ENCODE measurements around the gene GALNT2. TPM values are rescaled to one million over a fixed set of nuclear protein-coding genes. Genes with fewer than 3 reads are reported as not detected.

GALNT2 gene
- total and polyA plus RNA-seq, 9 of the 15 experiments (the other 6 are each of a cell fraction or from before 2014, with no cell fraction given) = 1.6 to 106 (median 51.9) TPM

- TF ChIP-seq RREB1 (CRISPR knock-in tag; IDR thresholded peaks at IDR 0.05) = no peak
- no peak for TF ChIP-seq TSC22D4 (tag; IDR thresholded peaks at IDR 0.05)
- TF ChIP-seq ZNF695 (CRISPR knock-in tag; IDR thresholded peaks at IDR 0.05) = no peak
- no peak for TF ChIP-seq ZBTB8A (IDR thresholded peaks at IDR 0.05; ENCODE audit: partially characterized antibody)
- TF ChIP-seq JUND (IDR thresholded peaks at IDR 0.05; ENCODE audit: borderline replicate concordance, low read depth, low read length) = peak; percentile 40; the same call in 1 of the 2 replicates
- 0 out of 3 replicates have a peak, but pooled peaks have one; percentile 45 for TF ChIP-seq JUND (tag; IDR thresholded peaks at IDR 0.05; ENCODE audit: borderline replicate concordance, low read depth, low read length)
- TF ChIP-seq JUNB (CRISPR knock-in tag; conservative IDR thresholded peaks at IDR 0.05) = no peak
- TF ChIP-seq FOXP4 (CRISPR knock-in tag; IDR thresholded peaks at IDR 0.05; ENCODE audit: borderline replicate concordance) = no peak
- peak; percentile 72 for TF ChIP-seq ATF3 (IDR thresholded peaks at IDR 0.05)
- TF ChIP-seq ATF3 (CRISPR knock-in tag; conservative IDR thresholded peaks at IDR 0.05) = no peak
- no peak for TF ChIP-seq SAP30 (IDR thresholded peaks at IDR 0.05; ENCODE audit: borderline replicate concordance, insufficient read depth, low read depth, low read length, poor library complexity, severe bottlenecking)
- TF ChIP-seq ARID4B (CRISPR knock-in tag; IDR thresholded peaks at IDR 0.05) = no peak
These were observed 96.2 kb downstream of the GALNT2 start (continued) for GRCh38 chr1:230163205-230163604.

Measured in K562 (cell line).